ENCODE results near the gene TMEM220. TPM values are rescaled to one million over a fixed set of nuclear protein-coding genes. Genes with fewer than 3 reads are reported as not detected.

Gene TMEM220
- 1.6 TPM for polyA plus RNA-seq (2013, experiment 1 of 2)
- 2.2 TPM for polyA plus RNA-seq (2013, experiment 2 of 2)

- peaks cover 18% of the 10 kb centered on the region; the same call in 1 of the 2 replicates for H3K4me1 ChIP-seq (ENCODE audit: insufficient read depth, low read length)
- no peaks in the 10 kb centered on the region for H3K27me3 ChIP-seq (ENCODE audit: insufficient read depth, low read length)
- H3K4me3 ChIP-seq (ENCODE audit: low read length), result peak within 1 kb of the TSS; percentile 75
- 5% methylated on average over 78 of the region's 79 CpGs for WGBS
- peak within 1 kb of the TSS; percentile 88; the same call in 1 of the 2 replicates for H3K27ac ChIP-seq (ENCODE audit: low read depth, low read length)
- peak within 1 kb of the TSS; percentile 93 for H3K9ac ChIP-seq (ENCODE audit: low read depth, low read length)
- H3K36me3 ChIP-seq (ENCODE audit: insufficient read depth, low read length), result no peaks in the 10 kb centered on the region
- no peaks in the 10 kb centered on the region for H3K9me3 ChIP-seq (ENCODE audit: insufficient read depth, low read depth, low read length)
Measured at GRCh38 chr17:10729334-10730193, at the start of gene TMEM220. TSS of gene TMEM220 (minus strand) at chr17:10730023. CDS start at chr17:10729851, 172 bp downstream.

GRCh38 chr17:10779609-10780008 lies 49.8 kb upstream of the TMEM220 start:
- no peak overlapping the region for H3K4me3 ChIP-seq (ENCODE audit: low read length)
- H3K9me3 ChIP-seq (ENCODE audit: insufficient read depth, low read depth, low read length), result peaks cover 9% of the 10 kb centered on the region; the same call in 1 of the 2 replicates
- H3K36me3 ChIP-seq (ENCODE audit: insufficient read depth, low read length), result no peaks in the 10 kb centered on the region
- no peak overlapping the region for H3K27ac ChIP-seq (ENCODE audit: low read depth, low read length)
- 85% methylated on average over 1 of the region's 2 CpGs for WGBS
- no peak overlapping the region for H3K9ac ChIP-seq (ENCODE audit: low read depth, low read length)
- no peaks in the 10 kb centered on the region for H3K27me3 ChIP-seq (ENCODE audit: insufficient read depth, low read length)
- peaks cover 6% of the 10 kb centered on the region for H3K4me1 ChIP-seq (ENCODE audit: insufficient read depth, low read length)

DNA sequence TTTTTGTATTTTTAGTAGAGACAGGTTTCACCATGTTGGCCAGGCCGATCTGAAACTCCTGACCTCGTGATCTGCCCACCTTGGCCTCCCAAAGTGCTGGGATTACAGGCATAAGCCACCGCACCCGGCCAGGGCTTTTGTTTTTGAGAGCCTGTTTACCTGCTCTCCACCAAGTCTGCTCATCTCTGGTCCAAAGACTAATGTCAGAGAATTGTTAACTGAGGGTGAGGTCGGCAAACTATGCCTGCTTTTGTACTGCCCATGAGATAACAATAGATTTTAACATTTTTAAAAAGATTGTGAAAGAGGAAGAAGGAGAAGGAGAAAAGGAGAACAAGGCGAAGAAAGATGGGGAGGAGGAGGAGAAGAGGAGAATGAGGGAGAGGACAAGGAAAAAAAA lies 48.1 kb upstream of the TMEM220 start:
- Histone ChIP-seq H3K27me3 (ENCODE audit: insufficient read depth, low read length) (no peaks in the 10 kb centered on the region), H3K27ac (ENCODE audit: low read depth, low read length) (no peak overlapping the region), H3K9me3 (ENCODE audit: insufficient read depth, low read depth, low read length) (peaks cover 9% of the 10 kb centered on the region; the same call in 1 of the 2 replicates), H3K4me3 (ENCODE audit: low read length) (no peak overlapping the region), H3K36me3 (ENCODE audit: insufficient read depth, low read length) (no peaks in the 10 kb centered on the region), H3K9ac (ENCODE audit: low read depth, low read length) (no peak overlapping the region), H3K4me1 (ENCODE audit: insufficient read depth, low read length) (peaks cover 7% of the 10 kb centered on the region; the same call in 1 of the 2 replicates)
- 90% methylated on average over 6 of the region's 6 CpGs for WGBS

- Histone ChIP-seq H3K9me3 (ENCODE audit: insufficient read depth, low read depth, low read length) (peaks cover 9% of the 10 kb centered on the region; the same call in 1 of the 2 replicates), H3K36me3 (ENCODE audit: insufficient read depth, low read length) (no peaks in the 10 kb centered on the region), H3K4me1 (ENCODE audit: insufficient read depth, low read length) (peaks cover 9% of the 10 kb centered on the region; the same call in 1 of the 2 replicates), H3K9ac (ENCODE audit: low read depth, low read length) (no peak overlapping the region), H3K27ac (ENCODE audit: low read depth, low read length) (no peak overlapping the region), H3K27me3 (ENCODE audit: insufficient read depth, low read length) (no peaks in the 10 kb centered on the region), H3K4me3 (ENCODE audit: low read length) (no peak overlapping the region)
- 97% methylated on average over 11 of the region's 11 CpGs for WGBS
Measured at GRCh38 chr17:10777131-10777807, 47.4 kb upstream of the TMEM220 start.

DNA sequence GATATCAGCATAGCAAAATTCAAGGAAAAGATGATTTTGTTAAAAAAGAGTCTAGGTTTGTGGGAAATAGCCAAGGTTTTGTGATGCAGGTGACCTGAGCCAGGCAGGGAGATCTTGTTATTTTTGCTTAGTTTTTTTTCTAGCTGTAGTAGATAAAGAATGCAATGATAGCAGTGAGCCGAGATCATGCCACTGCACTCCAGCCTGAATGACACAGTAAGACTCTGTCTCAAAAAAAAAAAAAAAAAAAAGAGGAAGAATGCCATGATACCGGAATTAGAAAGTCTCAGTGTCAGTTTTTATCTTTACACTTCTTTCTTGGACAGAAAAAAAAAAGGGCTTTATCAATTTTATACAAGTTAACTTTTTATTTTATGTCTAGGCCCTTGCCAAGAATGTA lies 46.6 kb upstream of the TMEM220 start:
- Histone ChIP-seq H3K4me3 (ENCODE audit: low read length) (no peak overlapping the region), H3K27ac (ENCODE audit: low read depth, low read length) (no peak overlapping the region), H3K36me3 (ENCODE audit: insufficient read depth, low read length) (no peaks in the 10 kb centered on the region), H3K9ac (ENCODE audit: low read depth, low read length) (no peak overlapping the region), H3K27me3 (ENCODE audit: insufficient read depth, low read length) (no peaks in the 10 kb centered on the region), H3K4me1 (ENCODE audit: insufficient read depth, low read length) (peaks cover 9% of the 10 kb centered on the region; the same call in 1 of the 2 replicates), H3K9me3 (ENCODE audit: insufficient read depth, low read depth, low read length) (peaks cover 9% of the 10 kb centered on the region; the same call in 1 of the 2 replicates)
- WGBS, result 100% methylated on average over 1 of the region's 2 CpGs

DNA sequence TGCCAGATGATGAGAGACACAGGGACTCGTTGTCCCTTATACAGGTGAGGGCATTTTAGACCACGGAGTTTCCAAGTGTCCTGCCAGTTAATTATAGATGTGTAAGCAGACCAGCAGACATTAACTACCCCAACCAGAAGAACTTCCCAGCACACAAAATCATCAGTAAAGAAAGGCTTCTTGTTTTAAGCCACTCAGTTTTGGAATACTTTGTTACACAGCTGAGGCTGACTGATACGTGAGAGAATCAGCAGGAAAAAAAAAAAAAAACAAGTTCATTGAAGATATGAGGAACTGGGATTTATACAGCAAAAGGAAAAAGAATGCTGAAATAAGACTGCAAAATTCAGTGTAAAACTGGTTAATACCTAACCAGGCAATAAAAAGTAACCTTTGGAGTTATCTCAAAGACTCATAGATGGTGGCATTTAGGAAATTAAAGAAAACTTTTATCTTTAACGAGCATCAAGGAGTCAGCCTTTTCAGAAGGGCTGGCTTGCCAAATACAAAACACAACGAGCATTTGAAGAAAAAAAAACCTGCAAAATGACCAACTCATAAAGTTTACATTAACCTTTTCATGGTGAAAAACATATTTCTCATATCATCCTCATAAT lies 46.0 kb upstream of the TMEM220 start:
- 94% methylated on average over 5 of the region's 5 CpGs for WGBS
- H3K9ac ChIP-seq (ENCODE audit: low read depth, low read length), result no peak overlapping the region
- H3K36me3 ChIP-seq (ENCODE audit: insufficient read depth, low read length), result no peaks in the 10 kb centered on the region
- H3K9me3 ChIP-seq (ENCODE audit: insufficient read depth, low read depth, low read length), result peaks cover 9% of the 10 kb centered on the region; the same call in 1 of the 2 replicates
- peaks cover 9% of the 10 kb centered on the region; the same call in 1 of the 2 replicates for H3K4me1 ChIP-seq (ENCODE audit: insufficient read depth, low read length)
- no peaks in the 10 kb centered on the region for H3K27me3 ChIP-seq (ENCODE audit: insufficient read depth, low read length)
- no peak overlapping the region for H3K4me3 ChIP-seq (ENCODE audit: low read length)
- H3K27ac ChIP-seq (ENCODE audit: low read depth, low read length), result no peak overlapping the region

DNA sequence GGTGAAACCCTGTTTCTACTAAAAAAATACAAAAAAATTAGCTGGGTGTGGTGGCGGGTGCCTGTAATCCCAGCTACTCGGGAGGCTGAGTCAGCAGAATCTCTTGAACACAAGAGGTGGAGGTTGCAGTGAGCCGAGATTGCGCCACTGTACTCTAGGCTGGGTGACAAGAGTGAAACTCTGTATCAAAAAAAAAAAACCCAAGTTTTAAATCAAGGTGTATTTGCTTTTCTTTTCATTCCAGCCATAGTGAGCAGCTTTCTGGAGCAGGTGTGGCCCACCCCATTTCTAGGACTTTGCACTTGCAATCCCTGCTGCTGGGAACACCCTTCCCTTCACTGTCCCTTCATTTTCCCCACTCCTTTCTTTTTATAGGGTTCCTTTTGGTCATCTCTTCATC lies 45.2 kb upstream of the TMEM220 start:
- Histone ChIP-seq H3K4me1 (ENCODE audit: insufficient read depth, low read length) (peaks cover 9% of the 10 kb centered on the region; the same call in 1 of the 2 replicates), H3K9ac (ENCODE audit: low read depth, low read length) (no peak overlapping the region), H3K9me3 (ENCODE audit: insufficient read depth, low read depth, low read length) (peaks cover 9% of the 10 kb centered on the region; the same call in 1 of the 2 replicates), H3K27me3 (ENCODE audit: insufficient read depth, low read length) (no peaks in the 10 kb centered on the region), H3K36me3 (ENCODE audit: insufficient read depth, low read length) (no peaks in the 10 kb centered on the region), H3K4me3 (ENCODE audit: low read length) (no peak overlapping the region), H3K27ac (ENCODE audit: low read depth, low read length) (no peak overlapping the region)
- WGBS, result 93% methylated on average over 4 of the region's 4 CpGs

GRCh38 chr17:10773391-10773790 lies 43.6 kb upstream of the TMEM220 start:
- H3K9me3 ChIP-seq (ENCODE audit: insufficient read depth, low read depth, low read length), result 0 out of 2 replicates have a peak, but pooled peaks cover 5% of the 10 kb centered on the region
- WGBS, result 78% methylated on average over 2 of the region's 2 CpGs

DNA sequence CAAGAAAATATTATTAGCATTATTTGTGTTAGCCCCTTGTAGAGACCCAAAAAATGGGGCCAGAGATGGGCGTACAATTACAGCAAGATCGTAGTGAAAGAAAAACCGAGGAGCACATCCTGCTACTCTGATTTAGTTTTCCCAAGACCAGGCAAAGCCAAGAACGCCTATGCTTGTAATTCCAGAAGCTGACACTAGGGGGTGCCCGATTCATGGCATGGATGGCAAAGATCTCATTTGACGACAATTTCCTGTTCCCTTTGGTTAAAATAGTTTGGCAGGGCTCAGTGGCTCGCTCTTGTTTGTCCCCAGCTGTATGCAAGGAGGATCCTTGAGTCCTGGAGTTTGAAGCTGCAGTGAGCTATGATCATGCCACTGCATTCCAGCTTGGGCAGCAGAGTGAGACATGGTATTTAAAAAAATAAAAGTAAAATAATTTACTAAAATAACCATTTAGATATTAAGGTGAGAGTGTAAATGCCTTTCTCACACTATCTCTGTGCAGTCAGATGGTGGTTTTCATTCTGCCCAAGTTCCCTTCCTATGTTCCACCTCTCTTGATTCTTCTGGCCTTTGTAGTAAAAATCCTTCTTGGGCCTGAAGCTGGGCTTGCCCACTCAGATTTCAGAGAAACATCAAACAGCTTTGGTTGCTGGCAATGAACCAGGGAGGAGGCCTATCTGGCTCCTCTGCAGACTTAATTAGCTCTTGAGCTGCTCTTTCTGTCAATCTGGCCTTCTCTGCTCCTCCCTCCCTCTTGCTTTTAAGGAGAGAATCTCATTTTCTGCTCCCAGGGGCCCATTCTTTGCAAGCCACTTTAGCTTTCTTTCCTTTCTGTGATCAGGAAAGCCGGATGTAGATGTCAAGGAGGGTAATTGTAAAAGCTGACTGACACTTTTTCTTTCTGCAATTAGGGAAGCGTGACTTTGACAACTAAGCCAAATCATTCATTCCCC lies 42.9 kb upstream of the TMEM220 start:
- H3K9ac ChIP-seq (ENCODE audit: low read depth, low read length), result no peak overlapping the region
- 0 out of 2 replicates have a peak, but pooled peaks cover 5% of the 10 kb centered on the region for H3K9me3 ChIP-seq (ENCODE audit: insufficient read depth, low read depth, low read length)
- peaks cover 9% of the 10 kb centered on the region; the same call in 1 of the 2 replicates for H3K4me1 ChIP-seq (ENCODE audit: insufficient read depth, low read length)
- H3K36me3 ChIP-seq (ENCODE audit: insufficient read depth, low read length), result no peaks in the 10 kb centered on the region
- WGBS, result 23% methylated on average over 8 of the region's 9 CpGs
- H3K4me3 ChIP-seq (ENCODE audit: low read length), result no peak overlapping the region
- no peak overlapping the region for H3K27ac ChIP-seq (ENCODE audit: low read depth, low read length)
- no peaks in the 10 kb centered on the region for H3K27me3 ChIP-seq (ENCODE audit: insufficient read depth, low read length)

More at GRCh38 chr17:10773391-10773790, 43.6 kb upstream of the TMEM220 start:
- Histone ChIP-seq H3K27me3 (ENCODE audit: insufficient read depth, low read length) (no peaks in the 10 kb centered on the region), H3K9ac (ENCODE audit: low read depth, low read length) (no peak overlapping the region), H3K27ac (ENCODE audit: low read depth, low read length) (no peak overlapping the region), H3K4me3 (ENCODE audit: low read length) (no peak overlapping the region), H3K4me1 (ENCODE audit: insufficient read depth, low read length) (peaks cover 9% of the 10 kb centered on the region; the same call in 1 of the 2 replicates), H3K36me3 (ENCODE audit: insufficient read depth, low read length) (no peaks in the 10 kb centered on the region)

DNA sequence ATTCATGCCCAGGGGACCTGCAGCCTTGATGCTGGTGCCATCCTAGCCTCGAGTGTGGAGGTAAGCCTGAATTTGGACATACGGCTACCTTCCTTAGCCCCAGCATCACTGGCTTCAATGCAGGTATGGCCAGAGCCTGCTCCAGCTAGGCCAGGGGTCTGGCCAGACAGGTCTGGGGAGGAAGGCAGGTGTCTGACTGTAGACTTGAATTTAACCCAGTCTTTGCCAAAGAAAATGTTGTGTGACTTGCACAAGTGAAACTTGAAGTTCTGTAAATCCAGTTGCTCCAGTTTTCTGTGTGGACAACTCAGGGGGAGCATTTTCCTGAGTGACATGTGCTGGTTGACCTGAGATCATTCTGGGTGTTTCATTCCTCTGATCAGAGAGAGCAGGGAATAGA lies 41.3 kb upstream of the TMEM220 start:
- peaks cover 9% of the 10 kb centered on the region; the same call in 1 of the 2 replicates for H3K4me1 ChIP-seq (ENCODE audit: insufficient read depth, low read length)
- WGBS, result 92% methylated on average over 2 of the region's 2 CpGs
- H3K27me3 ChIP-seq (ENCODE audit: insufficient read depth, low read length), result no peaks in the 10 kb centered on the region

More for the DNA sequence above, 41.3 kb upstream of the TMEM220 start:
- no peak overlapping the region for H3K27ac ChIP-seq (ENCODE audit: low read depth, low read length)
- no peak overlapping the region for H3K4me3 ChIP-seq (ENCODE audit: low read length)
- H3K9ac ChIP-seq (ENCODE audit: low read depth, low read length), result no peak overlapping the region
- H3K9me3 ChIP-seq (ENCODE audit: insufficient read depth, low read depth, low read length), result 0 out of 2 replicates have a peak, but pooled peaks cover 5% of the 10 kb centered on the region
- no peaks in the 10 kb centered on the region for H3K36me3 ChIP-seq (ENCODE audit: insufficient read depth, low read length)

All from HUES64 (cell line).